GM19463 (cell line): ENCODE data around the gene HRCT1.

Experiments
- ATAC-seq: cut with Tn5 transposase; IDR thresholded peaks from one replicate; pipeline ENCODE4 v1.9.1; 2021; ENCODE audit warnings: mild to moderate bottlenecking, moderate library complexity; ENCODE audit not compliant: unreplicated experiment

Gene HRCT1

GRCh38 chr9:35940458-35941407, 34.7 kb downstream of the HRCT1 start:
- ATAC-seq: no peak

- no peak for ATAC-seq
Observed at GRCh38 chr9:35942286-35942685, 36.3 kb downstream of the HRCT1 start.

- ATAC-seq: no peak
Observed at GRCh38 chr9:35944173-35944572, 38.2 kb downstream of the HRCT1 start.

GRCh38 chr9:35944841-35945240, 38.8 kb downstream of the HRCT1 start:
- ATAC-seq: no peak

DNA sequence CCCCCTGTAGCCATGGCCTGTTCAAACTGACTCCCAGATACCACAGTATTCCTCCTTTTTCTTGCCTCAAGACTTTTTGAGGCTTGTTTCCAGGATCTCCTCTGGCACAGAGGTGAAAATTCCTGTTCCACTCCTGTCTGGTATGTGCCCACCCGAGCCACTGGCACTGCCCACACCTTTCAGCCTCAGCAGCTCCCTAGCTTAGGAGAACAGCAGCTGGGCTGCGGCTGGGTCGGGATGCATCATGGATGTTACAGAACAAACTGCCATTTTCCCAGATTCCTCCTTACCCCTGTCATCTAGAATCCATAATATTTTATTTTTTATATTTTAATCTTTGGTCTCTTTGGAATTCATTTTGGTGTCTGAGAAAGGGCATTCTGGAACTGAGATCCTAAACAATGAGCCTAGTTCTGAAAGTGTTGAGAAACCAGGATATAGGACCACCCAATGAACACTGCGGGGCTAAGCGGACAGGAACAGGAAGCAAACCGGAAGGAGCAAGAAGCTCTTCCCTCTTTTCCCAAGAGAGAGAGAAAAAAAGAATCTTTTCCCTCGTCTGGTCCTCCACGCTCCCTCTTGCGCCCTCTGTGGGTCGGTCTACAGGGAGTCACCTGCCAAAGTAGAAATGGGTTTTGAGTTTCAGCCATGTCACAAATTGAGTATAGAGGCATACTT, 39.5 kb downstream of the HRCT1 start:
- no peak for ATAC-seq

- no peak for ATAC-seq
Observed at GRCh38 chr9:35948451-35948850, 42.4 kb downstream of the HRCT1 start.

DNA sequence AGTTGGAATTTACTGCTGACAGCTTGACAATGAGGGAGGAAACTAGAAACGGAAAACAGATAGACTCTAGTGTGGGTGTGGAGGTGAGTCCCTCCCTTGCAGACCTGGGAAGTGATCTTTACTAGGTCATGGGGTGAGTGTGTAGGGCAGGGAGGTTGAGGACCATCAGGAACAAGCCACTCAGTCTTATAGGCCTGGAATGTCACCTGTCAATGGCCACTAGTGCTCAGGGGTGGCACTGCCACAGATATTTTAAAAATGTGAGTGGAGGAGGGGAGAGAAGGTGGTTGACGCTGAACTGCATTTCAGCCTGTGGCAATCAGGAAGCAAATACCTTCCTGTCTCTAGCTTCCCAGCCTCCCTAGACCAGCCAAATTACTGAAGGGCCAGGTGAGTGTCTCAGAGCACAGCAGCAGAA, 42.9 kb downstream of the HRCT1 start:
- ATAC-seq: no peak

DNA sequence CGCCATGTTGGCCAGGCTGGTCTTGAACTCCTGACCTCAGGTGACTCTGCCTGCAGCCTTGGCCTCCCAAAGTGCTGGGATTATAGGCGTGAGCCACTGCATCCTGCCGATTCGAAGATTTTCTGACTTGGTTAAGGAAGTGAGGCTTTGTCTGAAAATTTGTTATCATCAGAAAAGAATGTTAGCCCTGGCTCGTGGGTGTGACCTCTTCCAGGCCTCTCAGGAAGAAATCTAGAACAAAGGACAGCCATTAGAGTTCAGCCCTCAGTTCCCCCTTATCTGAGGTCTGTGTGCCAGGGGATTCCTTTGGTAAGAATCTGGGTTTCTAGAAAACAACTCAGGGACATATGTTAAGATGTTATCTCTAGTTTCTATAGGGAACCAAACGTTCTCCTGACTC, 45.7 kb downstream of the HRCT1 start:
- no peak for ATAC-seq

- no peak for ATAC-seq
Observed at GRCh38 chr9:35952526-35953191, 46.7 kb downstream of the HRCT1 start.

DNA sequence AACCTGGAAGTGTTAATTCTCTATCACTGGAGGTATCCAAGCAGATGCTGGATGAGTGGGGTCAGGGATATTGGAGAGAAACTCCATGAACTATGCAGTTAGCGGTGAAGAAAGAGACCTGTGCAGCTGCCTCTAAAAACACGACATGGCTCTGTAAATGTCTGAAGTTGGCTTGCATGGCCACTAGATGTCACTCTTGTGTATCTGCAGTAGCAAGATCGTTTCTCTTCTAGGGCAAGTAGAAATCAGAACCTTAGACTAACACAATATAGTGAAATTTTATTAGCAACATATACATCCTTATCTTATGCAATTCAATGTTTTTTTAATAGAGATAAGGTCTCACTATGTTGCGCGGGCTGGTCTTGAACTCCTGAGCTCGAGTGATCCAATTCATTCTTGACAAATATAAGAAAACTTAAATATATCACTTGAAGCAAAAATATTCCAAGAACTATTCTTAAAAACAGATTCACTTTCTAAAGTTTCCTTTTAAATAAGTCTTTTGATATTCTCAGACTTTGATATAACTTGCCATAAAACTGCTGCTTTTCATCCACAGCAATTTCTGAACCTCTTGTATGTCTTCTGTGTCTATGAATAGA, 49.0 kb downstream of the HRCT1 start:
- no peak for ATAC-seq

GRCh38 chr9:35956651-35957050, 50.6 kb downstream of the HRCT1 start:
- ATAC-seq: no peak
